HG02885 (cell line): ENCODE measurements around the gene ERBB4.
"Not testable (repeated sequence)": the region's sequence is repeated elsewhere in the genome, so short reads cannot be mapped to it uniquely, and the experiment has no call there.

Source experiments
- ATAC-seq: cut with Tn5 transposase; IDR thresholded peaks from one replicate; pipeline ENCODE4 v1.9.1; 2021; ENCODE audit warnings: mild to moderate bottlenecking; ENCODE audit not compliant: unreplicated experiment, poor library complexity

Gene ERBB4

DNA sequence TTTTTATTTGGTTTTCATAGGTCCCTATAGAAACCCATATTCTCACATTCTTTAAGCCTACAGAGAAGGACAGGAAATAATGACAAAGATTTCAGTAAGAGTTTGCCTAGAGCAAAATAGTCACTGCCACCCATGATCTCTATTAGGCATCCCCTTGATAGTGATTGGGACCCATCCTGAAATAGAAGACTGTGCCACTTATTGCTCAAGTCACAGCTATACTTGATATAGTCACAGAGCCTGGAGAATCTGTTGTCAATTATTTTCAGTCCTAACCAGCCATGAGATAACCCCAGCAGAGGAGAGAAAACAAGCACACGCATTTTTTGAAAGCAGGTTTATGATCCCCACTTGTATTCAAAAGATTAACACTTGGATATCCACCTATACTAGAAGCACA is 8.2 kb downstream of the ERBB4 start:
- ATAC-seq: no peak

DNA sequence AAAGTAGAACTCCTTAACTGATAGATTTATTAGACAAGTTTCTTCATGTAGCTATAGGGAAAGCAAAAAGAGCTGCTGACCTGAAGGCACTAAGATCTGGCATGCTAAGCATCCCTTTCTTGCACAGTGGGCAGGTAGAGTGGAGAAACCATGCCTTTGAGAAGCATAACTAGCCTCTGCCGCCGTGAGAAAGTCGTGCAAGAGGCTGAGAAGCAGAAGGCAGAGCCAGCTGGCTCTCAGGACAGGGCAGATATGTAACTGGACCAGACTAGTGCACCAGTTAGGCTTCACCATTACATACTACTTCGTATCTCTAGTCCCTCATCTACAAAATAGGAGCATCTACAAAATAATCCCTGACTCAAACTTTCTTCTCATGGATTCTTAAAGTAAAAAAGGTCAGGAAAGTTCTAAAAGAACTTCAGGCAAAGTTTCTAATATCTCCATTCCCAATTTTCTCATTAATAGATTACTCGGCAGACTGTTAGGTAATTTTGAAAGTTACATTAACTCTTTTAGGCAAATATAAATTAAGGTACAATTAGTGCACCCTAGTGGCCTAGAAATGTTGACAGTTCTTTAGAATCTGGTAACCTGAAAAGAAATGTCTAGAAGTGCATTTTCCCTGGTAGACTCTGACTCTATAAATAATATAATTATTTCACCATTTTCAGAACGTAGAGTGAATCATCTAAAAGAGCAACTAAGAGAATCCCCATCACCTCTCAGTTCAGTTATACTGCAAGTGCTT is 10.3 kb downstream of the ERBB4 start:
- peak; percentile 42 for ATAC-seq

DNA sequence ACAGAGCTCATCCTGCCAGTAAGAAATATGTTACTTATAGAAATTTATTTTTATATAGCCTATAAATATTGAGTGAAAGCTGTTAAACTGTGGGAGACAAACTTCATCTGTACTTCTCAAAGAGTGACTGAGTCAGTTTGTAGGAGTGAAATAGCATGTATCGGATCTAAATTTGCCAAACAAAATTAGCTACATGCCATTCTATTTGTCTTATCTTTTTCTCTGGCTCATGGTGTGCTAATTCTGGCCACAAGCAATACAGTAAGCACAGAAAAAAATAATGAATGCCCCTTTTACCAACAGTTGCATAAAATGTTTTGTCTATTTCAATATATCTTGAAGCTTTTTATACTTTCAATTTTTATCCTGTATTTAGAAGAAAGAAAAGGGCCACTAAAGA is 12.5 kb downstream of the ERBB4 start:
- ATAC-seq: no peak

DNA sequence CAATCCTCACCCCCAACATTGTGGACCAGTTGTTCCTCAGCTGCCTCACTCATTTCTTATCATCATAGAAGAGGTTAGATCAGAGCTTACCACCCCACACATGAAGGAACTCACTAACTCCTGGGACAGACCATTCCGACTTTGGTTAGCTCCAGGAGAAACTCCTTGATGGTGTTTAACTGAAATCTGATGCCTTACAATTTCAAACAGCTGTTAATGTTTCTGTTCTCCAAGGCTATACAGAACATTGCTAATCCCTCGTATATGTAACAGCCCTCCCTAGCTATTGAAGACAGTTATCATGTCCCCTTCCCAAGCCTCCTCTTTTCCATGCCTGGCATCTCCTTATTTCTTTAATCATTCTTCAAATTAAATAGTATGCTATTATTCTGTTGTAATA is 14.8 kb downstream of the ERBB4 start:
- ATAC-seq: no peak

DNA sequence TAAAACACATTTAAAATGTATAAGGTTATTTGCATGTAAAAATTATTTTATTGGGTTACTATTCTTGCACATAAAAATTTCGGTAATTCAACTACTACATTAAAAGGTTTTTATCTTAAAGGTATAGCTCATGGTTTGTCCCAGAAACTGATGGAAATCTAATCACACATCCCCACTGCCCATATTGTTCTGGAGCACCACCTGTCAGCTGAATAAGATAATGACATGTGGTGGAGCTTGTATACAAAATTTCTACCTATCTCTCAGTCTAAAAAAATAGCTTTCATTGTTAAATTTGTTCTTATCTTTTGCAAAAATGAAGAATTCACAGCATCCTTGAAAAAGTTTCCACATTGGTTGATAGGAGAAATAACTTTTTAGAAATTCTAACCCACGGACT is 18.3 kb downstream of the ERBB4 start:
- ATAC-seq: peak; percentile 56

DNA sequence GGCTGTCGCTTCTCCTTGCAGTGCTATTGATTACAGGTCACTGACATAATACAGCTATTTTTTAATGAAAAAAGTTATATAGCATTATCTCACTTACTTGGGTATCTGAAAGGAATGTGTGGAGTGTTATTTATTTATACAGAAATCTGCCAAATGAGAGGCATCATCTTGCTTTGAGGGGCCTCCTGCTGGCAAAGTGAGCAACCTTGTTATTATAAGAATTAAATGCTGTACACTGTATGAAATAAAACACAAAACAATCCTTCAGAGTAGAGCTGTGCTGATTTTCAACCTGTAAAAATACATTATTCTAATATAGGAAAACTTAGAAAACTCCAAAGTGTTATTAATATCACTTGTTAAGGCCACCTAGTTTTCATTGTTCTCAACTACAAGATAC is 20.9 kb downstream of the ERBB4 start:
- ATAC-seq: no peak

DNA sequence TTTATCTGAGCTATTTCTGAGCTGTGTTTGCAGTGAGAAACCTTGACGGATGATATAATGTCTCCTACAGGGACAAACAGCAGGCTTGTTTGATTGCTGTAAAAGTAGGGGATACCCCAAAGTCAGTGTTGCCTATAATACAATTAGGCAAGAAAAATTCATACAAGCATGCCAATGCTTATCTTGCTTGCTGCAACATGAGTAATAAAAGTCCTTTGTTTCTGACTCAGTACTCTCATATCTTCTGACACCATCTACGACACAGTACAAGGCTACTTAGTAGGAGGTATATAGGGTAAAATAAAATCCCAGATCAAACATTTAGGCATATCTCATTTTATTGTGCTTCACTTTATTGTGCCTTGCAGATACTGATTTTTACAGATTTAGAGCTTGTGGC is 33.0 kb downstream of the ERBB4 start:
- ATAC-seq: peak; percentile 76

DNA sequence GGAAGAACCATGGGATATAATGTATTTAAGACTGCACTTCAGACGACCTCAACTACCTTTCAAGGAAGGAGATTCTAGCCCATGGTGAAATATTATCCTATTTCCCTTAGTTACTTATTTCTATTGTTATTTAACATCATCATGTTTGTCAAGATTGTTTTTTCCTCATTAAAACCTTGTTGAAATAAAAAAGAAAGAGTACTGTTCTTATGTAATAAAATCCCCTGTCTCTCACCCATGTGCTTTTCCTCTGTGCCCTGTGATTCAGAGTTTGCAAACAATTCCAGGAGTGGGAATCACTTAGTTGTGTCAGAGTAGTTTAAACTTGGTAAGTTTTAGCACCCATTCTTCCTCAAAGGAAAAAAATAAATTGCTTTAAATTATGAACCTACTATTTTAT is 43.6 kb downstream of the ERBB4 start:
- no peak for ATAC-seq

DNA sequence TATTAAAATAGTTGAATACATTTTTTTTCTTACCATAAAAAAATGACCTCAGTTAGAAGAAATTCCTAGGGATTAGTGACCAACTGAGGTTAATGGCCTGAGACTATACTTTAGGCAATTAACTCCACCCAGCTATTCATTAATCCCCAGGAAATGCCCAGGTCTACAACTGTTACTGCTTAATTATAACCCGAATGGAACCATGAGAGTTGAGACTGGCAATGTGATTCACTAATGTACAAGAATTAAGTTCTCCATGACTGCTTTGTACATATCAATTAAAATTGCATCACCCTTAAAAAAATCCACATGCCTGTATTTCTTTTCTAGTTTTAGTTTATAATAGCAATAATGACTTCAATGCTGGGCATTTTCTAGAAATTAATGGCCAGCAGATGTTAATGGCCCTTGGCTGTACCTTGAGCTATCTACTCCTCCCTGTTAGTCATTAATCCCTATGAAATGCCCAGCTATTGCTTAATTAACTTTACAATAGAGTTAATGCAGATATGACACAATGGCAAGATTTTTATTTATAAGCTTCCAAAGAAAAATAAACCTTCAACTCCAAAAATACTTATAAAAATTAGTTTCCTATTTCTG is 44.1 kb downstream of the ERBB4 start:
- ATAC-seq: no peak

DNA sequence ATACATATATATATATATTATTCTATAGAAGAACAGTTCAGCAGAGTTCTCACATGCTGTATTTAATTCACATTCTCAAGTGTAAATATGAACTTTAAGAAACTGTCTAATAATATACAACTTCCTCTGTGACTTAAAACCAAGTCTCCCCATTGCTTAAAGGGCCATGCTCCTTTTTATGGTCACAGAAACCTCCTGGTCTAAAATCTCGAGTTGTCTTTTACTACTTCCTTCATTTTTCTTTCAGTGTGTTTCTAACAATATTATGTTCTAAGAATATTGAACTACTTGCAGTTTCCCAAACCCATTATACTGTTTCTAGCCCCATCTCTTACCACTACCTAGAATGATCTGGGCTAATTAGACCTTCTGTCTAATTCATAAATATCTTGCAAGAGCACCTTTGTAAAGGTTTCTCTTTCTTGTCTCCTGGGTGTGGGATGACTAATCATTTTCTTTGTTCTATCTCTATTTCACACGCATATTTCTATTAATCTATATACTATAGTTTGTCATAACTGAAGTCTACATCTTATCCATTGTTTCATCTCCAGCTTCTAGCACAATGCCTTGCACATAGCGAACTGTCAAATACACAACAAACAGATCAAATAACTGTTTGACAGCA is 48.8 kb downstream of the ERBB4 start:
- peak; percentile 84 for ATAC-seq

DNA sequence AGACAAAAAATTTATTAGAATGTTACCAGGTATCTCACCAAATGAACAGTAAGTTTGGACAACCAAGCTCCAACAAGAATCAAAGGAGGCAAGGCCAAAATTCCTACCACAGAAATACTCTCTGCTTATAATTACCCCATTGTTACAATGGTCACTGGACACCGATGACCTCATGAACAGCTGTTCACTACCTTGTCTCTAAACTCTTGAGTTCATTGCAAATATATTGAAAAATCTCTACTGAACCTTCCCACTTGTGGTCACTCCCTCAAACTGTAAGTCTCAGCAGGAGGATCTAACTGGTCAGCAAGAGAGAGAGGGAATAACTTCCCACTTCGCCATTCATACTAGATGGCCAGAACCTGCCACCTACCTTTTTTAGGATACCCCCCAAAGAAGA is 50.0 kb downstream of the ERBB4 start:
- ATAC-seq: no peak

DNA sequence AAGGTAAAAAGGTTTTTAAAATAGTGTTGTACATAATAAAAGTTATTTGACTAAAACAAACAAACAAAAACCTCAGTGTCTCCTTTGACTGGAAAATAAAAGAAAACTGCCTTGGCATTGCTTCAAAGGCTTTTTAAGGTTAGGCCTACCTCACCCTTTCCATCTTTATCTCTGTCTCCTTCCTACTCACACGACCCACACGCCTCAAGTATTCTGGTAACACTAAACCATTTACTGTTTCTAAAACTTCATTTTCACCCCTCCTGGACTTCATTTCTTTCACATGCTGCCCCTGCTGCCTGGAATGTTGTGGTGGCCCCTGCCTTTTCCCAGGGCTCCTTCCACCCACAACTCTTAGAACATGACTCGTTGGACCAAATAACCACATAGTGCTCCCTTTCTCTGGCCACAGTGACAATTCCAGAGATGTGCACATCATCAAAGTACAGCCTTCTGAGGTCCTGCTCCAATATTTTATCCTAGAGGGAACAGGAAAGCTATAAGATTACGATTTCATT is 54.0 kb downstream of the ERBB4 start:
- ATAC-seq: no peak

DNA sequence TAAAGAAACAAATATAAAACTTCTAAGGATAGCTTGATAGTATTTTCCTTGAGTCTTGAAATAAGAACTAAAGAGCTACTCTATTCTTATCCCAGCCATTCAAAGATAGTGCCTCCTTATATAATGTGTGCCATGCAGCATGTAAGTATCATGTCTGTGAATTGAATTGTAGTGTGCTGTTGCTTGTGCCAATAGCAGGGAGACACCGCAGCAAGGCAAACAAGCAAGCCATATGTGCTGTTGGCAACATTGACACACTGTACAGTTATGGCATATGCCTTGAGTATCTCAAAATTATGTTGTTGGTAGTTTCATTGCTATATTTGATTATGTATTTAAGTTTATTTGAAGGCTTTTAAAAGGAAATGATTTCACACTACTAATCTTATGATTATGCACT is 58.2 kb downstream of the ERBB4 start:
- ATAC-seq: no peak

DNA sequence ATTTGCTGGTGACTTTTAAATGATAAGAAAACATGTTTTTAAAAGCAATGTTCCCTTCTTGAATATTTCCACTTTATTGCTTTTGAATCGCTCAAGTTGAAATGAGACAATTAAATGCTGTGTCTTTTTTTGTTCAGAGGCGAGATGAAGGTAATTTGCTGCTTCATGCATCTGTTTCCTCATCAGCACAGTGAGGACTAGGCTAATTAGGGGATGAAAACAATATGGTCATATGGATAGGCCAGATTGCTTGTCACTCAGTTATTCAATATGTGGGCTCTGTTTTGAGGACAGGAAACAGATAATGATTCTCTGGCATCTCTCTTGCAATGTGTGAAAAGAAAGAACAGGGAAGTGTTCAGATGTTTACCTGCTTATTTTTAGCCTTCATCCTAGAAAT is 61.0 kb downstream of the ERBB4 start:
- no peak for ATAC-seq

DNA sequence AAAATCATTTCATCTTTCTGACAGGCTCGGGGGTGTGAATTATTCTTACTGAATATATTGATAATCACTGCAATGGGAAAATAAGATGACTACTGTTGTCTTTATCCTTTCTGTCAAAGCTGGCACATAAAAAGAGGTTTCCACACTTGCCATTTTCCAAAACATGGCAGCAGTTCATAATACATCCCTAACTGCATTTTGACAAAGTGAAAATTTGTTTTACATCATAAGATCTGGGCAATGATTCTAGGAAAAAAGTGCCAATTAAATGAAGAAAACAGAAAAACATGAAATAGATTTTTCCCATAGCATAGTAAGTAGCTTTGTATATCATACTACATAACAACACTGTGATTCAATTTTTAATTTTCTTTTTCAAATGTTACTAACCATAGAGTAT is 65.4 kb downstream of the ERBB4 start:
- ATAC-seq: no peak

DNA sequence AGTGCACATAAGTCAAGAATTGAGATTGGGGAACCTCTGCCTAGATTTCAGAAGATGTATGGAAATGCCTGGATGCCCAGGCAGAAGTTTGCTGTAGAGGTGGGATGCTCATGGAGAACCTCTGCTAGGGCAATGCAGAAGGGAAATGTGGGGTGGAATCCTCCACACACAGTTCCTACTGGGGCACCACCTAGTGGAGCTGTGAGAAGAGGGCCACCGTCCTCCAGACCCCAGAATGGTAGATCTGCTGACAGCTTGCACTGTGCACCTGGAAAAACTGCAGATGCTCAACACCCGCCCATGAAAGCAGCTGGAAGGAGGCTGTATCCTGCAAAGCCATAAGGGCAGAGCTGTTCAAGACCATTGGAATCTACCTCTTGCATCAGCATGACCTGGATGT is 71.1 kb downstream of the ERBB4 start:
- ATAC-seq: not testable (repeated sequence)

DNA sequence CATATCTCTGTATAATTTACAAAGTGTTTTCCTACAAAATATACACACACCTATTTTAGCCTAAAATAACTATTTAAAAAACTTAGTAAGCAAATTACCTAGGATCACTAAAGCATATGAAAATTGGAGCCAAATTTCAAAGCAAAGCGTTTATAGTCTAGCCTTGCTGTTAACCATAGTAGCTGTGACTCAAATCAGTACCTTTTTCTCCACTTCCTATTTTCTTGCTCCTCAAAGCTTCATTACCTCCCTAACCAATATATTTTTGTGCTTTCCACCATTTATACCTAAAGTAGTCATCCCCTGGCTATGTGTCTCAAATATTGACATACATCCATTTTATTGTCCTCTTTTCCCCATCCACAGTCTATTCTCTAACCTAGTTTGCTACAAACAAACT is 73.1 kb downstream of the ERBB4 start:
- no peak for ATAC-seq

DNA sequence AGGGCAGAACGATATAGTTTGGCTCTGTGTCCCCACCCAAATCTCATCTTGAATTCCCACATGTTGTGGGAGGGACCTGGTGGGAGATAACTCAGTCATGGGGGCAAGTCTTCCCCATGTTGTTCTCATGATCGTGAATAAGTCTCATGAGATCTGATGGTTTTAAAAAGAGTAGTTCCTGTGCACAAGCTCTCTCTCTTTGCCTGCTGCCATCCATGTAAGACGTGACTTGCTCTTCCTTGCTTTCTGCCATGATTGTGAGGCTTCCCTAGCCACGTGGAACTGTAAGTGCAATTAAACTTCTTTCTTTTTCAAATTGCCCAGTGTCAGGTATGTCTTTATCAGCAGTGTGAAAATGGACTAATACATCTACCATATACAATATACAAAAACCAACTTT is 76.9 kb downstream of the ERBB4 start:
- ATAC-seq: not testable (repeated sequence)

DNA sequence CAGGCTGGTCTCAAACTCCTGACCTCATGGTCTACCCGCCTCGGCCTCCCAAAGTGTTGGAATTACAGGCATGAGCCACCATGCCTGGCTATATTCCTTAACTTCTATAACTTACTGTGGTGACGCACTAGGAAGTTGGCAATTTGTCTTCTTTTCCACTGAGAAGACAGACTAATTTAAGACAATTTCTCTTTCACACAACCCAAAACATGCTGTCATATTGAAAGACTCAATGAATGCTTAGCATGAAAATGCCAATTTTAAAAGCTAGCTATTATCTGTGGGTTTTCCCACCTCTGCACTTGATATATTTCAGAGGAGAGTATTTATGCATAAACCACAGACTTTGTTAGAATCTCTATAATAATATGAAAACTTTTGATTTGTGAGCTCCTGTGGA is 84.5 kb downstream of the ERBB4 start:
- ATAC-seq: no peak

DNA sequence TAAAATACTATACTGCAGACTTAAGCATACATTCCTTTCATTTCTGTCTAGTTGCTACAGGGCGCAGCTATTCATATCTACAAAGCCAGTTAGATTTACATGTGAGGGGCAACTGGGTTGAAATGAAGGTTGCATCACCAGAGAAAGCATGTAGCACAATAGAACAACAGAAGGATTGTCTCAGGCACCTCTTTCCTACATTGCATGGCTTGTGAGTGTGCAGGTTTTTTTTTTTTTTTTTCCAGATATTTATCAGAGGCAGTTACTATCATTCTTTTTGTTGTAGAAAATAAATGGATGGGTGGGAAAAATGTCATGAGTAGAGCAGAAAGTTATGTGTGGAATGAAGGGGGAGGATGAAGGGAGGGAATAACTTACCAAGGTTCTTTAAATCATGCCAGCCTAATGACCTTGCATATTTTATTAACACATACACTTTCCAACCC is 86.8 kb downstream of the ERBB4 start:
- no peak for ATAC-seq

DNA sequence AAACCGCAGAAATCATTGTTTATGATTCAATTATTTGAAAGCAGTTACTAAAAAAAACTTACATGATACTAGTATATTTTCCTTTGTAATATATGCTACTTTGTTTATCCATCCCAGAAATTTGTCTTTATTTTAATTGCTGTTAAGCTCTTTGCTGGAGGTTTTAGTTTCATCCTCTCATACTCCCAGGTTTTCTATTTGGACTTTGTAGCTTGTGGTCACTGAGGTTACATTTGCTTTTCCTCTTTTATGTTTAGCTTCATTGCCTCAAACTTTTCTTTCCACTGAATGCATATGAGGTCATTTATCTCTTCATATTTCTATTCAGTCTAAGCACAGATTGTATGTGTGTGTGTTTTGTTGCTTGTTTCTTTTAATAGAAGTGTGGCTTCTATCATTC is 89.9 kb downstream of the ERBB4 start:
- no peak for ATAC-seq

DNA sequence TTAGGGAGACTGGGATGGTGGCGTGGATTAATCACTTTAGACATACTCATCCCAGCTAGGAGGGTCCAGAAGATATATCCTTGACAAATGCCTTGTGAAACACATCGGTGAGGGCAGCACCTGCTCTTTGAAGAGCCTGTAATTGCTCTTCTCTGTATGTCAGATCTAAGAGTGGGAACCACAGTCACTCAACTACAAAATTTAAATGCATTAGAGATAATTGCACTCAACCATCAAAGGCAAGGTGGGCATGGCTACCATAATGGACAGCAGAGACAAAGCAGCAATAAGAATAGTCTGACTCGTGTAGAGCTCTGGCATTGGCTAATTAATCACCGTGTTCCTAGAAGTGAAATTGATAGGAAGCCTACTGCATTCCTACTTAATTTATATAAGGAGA is 96.8 kb downstream of the ERBB4 start:
- no peak for ATAC-seq
